Measurements from ENCODE around the gene KRT73. TPM values are rescaled to one million over a fixed set of nuclear protein-coding genes. Genes with fewer than 3 reads are reported as not detected.

The KRT73 gene
- total RNA-seq, 1 experiment from 2014 or later = not detected

GRCh38 chr12:52659395-52659794 is 41.0 kb upstream of the KRT73 start:
- H3T11ph ChIP-seq (ENCODE audit: low read length) = no peak overlapping the region
- H2BK12ac ChIP-seq (ENCODE audit: insufficient read length, low read depth, low read length) = no peak overlapping the region
- no peak overlapping the region for H3K4me3 Mint-ChIP-seq
- no peak overlapping the region for H2BK15ac ChIP-seq (ENCODE audit: low read depth, low read length)
- H2BK120ac ChIP-seq (ENCODE audit: low read depth, low read length, poor library complexity, severe bottlenecking) = no peak overlapping the region
- peaks cover 2% of the 10 kb centered on the region for H4K20me1 ChIP-seq (ENCODE audit: control insufficient read depth, insufficient read depth, insufficient read length)
- no peak for TF ChIP-seq CTCF (conservative IDR thresholded peaks at IDR 0.05)
- H3K27me3 Mint-ChIP-seq (ENCODE audit: low read depth) = peaks cover 25% of the 10 kb centered on the region
- no peaks in the 10 kb centered on the region for H3K9me3 ChIP-seq (ENCODE audit: control insufficient read depth, low read depth, low read length)
- no peak overlapping the region for H3K18ac ChIP-seq (ENCODE audit: insufficient read length, low read depth, low read length)
- WGBS (ENCODE audit: extremely low coverage, insufficient read length, low lambda C conversion rate) = no CpG with 5 or more reads among the region's 7 CpGs
- H2BK20ac ChIP-seq (ENCODE audit: low read depth, low read length, poor library complexity, severe bottlenecking) = no peak overlapping the region
- H4K91ac ChIP-seq (ENCODE audit: insufficient read length, low read depth, low read length) = no peak overlapping the region
- H3K56ac ChIP-seq (ENCODE audit: insufficient read length, low read depth, low read length) = no peak overlapping the region
- peak overlapping the region in 1 of 3 experiments; percentile 60; a peak in 1 of 7 replicates for H3K27ac Mint-ChIP-seq
- H2BK5ac ChIP-seq (ENCODE audit: insufficient read length, low read length) = no peak overlapping the region
- H3K4me1 Mint-ChIP-seq = peaks cover 0 to 4% of the 10 kb centered on the region in 2 experiments; a peak in 2 of 4 replicates
- no peaks in the 10 kb centered on the region for H3K79me1 ChIP-seq (ENCODE audit: insufficient read depth, low read depth, low read length, poor library complexity, severe bottlenecking)
- no peaks in the 10 kb centered on the region for H3K27me3 ChIP-seq (ENCODE audit: insufficient read depth, low read length)
- H3K4me2 ChIP-seq (ENCODE audit: insufficient read depth, insufficient read length, low read length) = no peak overlapping the region
- no peak for DNase-seq
- H4K8ac ChIP-seq (replicated peaks; ENCODE audit: insufficient read length, low read depth, low read length) = no peak overlapping the region
- no peak overlapping the region for H3K4ac ChIP-seq (ENCODE audit: low read depth, low read length)
- H3K36me3 Mint-ChIP-seq (ENCODE audit: insufficient read depth in 1 of 3, low read depth in 3 of 3) = no peaks in the 10 kb centered on the region
- H3K14ac ChIP-seq (ENCODE audit: insufficient read depth, low read length) = no peak overlapping the region
- no peak overlapping the region for H2AK5ac ChIP-seq (ENCODE audit: insufficient read length, low read length)
- no peaks in the 10 kb centered on the region for H3K79me2 ChIP-seq (ENCODE audit: insufficient read depth, low read length)
- no peak overlapping the region for H3K23ac ChIP-seq (ENCODE audit: insufficient read length, low read depth, low read length)
- H3K4me1 ChIP-seq (ENCODE audit: insufficient read depth, low read length) = no peaks in the 10 kb centered on the region
- no peak overlapping the region for H3K27ac ChIP-seq (ENCODE audit: insufficient read length, low read depth, low read length)
- H3K9ac ChIP-seq (ENCODE audit: extremely low read depth, insufficient read length, low read length) = no peak overlapping the region
- H4K5ac ChIP-seq (ENCODE audit: insufficient read length, low read depth, low read length) = no peak overlapping the region
- no peak overlapping the region for H2AFZ ChIP-seq (ENCODE audit: low read length)
- H3K23me2 ChIP-seq (ENCODE audit: insufficient read length, low read depth, low read length, poor library complexity, severe bottlenecking) = no peaks in the 10 kb centered on the region
- no peaks in the 10 kb centered on the region for H3K9me3 Mint-ChIP-seq
